ENCODE data around the gene EXOC1. TPM values are rescaled to one million over a fixed set of nuclear protein-coding genes. Genes with fewer than 3 reads are reported as not detected.

EXOC1 gene
- total RNA-seq, 1 donor from 2014 or later: 41.1 TPM

DNA sequence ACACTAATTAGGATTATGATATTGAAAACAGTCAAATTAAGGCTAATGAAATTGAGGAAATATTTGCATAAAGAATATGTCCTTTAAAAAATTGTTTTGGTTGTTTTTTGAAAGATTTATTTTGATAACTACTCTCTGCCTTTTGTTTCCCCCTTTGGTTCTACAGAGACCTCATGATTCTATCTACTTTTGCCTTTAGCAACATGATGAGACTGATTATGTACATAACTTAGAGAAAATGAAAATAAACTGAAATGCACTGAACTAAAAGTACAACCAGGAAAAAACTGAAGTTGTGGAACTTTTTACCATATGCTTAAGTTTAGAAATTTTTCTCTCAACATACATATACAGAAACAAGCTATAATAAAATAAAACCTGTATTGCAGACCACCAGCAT lies 21.4 kb downstream of the EXOC1 start:
- no peak overlapping the region for H3K4me3 ChIP-seq (ENCODE audit: low read depth, low read length)
- no peaks in the 10 kb centered on the region for H3K27me3 ChIP-seq (ENCODE audit: control insufficient read depth, insufficient read depth, low read length)
- DNase-seq (ENCODE audit: low read depth): no peak
- no peaks in the 10 kb centered on the region for H3K36me3 ChIP-seq (ENCODE audit: control insufficient read depth, insufficient read depth, low read length)
- TF ChIP-seq CTCF (IDR thresholded peaks at IDR 0.05; ENCODE audit: insufficient read depth, low read length, poor library complexity, severe bottlenecking): no peak

GRCh38 chr4:55876387-55876786 lies 22.9 kb downstream of the EXOC1 start:
- no peak for TF ChIP-seq CTCF (IDR thresholded peaks at IDR 0.05; ENCODE audit: insufficient read depth, low read length, poor library complexity, severe bottlenecking)
- no peaks in the 10 kb centered on the region for H3K36me3 ChIP-seq (ENCODE audit: control insufficient read depth, insufficient read depth, low read length)
- H3K27me3 ChIP-seq (ENCODE audit: control insufficient read depth, insufficient read depth, low read length): no peaks in the 10 kb centered on the region
- no peak overlapping the region for H3K4me3 ChIP-seq (ENCODE audit: low read depth, low read length)
- no peak for DNase-seq (ENCODE audit: low read depth)

DNA sequence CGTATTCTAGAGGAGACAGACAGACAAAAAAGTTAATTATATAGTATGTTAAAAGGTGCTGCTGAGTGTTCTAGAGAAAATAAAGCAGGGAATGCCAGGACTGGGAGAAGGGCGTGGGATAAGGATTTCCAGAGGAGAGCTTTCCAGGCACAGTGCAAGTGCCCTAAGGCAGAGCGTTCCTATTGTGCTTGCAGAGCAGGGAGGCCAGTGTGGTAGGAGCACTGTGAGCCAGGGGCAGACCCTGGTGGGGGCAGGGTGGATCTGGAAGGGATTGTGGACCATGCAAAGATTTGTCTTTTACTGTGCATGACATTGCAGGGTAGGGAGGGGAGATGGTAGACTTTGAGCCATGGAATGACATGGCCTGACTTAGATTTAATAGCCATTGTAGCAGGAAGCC lies 25.8 kb downstream of the EXOC1 start:
- TF ChIP-seq CTCF (IDR thresholded peaks at IDR 0.05; ENCODE audit: insufficient read depth, low read length, poor library complexity, severe bottlenecking): no peak
- DNase-seq (ENCODE audit: low read depth): no peak
- Histone ChIP-seq H3K27me3 (ENCODE audit: control insufficient read depth, insufficient read depth, low read length) (no peaks in the 10 kb centered on the region), H3K4me3 (ENCODE audit: low read depth, low read length) (no peak overlapping the region), H3K36me3 (ENCODE audit: control insufficient read depth, insufficient read depth, low read length) (no peaks in the 10 kb centered on the region)

DNA sequence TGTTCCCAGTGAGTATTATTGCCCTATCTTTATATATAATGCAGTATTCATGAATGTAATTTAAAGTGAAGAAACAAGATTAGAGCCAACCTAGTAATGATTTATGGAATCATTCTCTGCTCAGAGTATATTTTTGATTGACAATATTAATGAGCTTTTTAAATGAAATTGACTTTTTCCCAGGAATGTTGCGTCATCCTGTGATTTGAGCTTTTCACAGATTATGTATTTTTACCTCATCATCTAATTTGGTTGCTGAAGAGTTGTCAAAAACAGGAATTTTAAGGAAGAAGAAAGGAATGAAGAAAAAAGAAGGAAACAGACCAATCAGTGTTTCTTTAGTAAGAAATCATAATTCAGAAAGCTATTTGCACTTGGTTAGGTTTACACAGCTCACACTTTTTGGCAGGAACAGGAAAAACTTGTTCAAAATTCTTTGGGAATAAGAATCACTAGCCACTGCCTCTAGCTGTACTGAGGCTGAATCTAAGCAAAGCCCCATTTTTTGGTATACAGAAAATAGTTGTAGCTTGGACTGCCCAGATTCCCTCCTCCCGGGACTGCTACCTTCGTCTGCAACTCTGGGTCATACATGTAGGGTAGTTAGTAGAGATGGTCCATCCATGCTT lies 27.3 kb downstream of the EXOC1 start:
- no peaks in the 10 kb centered on the region for H3K36me3 ChIP-seq (ENCODE audit: control insufficient read depth, insufficient read depth, low read length)
- H3K27me3 ChIP-seq (ENCODE audit: control insufficient read depth, insufficient read depth, low read length): no peaks in the 10 kb centered on the region
- no peak for TF ChIP-seq CTCF (IDR thresholded peaks at IDR 0.05; ENCODE audit: insufficient read depth, low read length, poor library complexity, severe bottlenecking)
- no peak overlapping the region for H3K4me3 ChIP-seq (ENCODE audit: low read depth, low read length)
- no peak for DNase-seq (ENCODE audit: low read depth)

- H3K4me3 ChIP-seq (ENCODE audit: low read depth, low read length): no peak overlapping the region
- H3K27me3 ChIP-seq (ENCODE audit: control insufficient read depth, insufficient read depth, low read length): no peaks in the 10 kb centered on the region
- no peak for TF ChIP-seq CTCF (IDR thresholded peaks at IDR 0.05; ENCODE audit: insufficient read depth, low read length, poor library complexity, severe bottlenecking)
- DNase-seq (ENCODE audit: low read depth): no peak
- no peaks in the 10 kb centered on the region for H3K36me3 ChIP-seq (ENCODE audit: control insufficient read depth, insufficient read depth, low read length)
Observed at GRCh38 chr4:55884093-55884850, 30.8 kb downstream of the EXOC1 start.

Data from kidney epithelial cell (primary cell).